SK-N-SH treated with all-trans-retinoic acid at 6 μM for 48 hours (cell line): ENCODE results near the gene DOC2B.

Experiments
- ATAC-seq: fragments of 200-7000 bp; cut with Tn5 transposase; 3 replicates; pipeline ENCODE4 v1.9.1; 2020; ENCODE audit warnings: mild to moderate bottlenecking, moderate library complexity
- BACH2 ChIP-seq: fragments of 250-450 bp; sonication (Bioruptor Pico); IDR thresholded peaks from 2 replicates; pipeline ENCODE4 v1.9.0; 2021; ENCODE audit warnings: mild to moderate bottlenecking, borderline replicate concordance
- CREB5 ChIP-seq: fragments of 250-450 bp; sonication (Bioruptor Pico); IDR thresholded peaks from 2 replicates; pipeline ENCODE4 v1.5.1; 2020; ENCODE audit warnings: low read depth, mild to moderate bottlenecking, moderate library complexity
- CSRNP3 ChIP-seq: fragments of 250-450 bp; sonication (Bioruptor Pico); IDR thresholded peaks from 2 replicates; pipeline ENCODE4 v1.5.1; 2021; ENCODE audit warnings: mild to moderate bottlenecking, moderate library complexity
- ESRRG ChIP-seq: fragments of 250-450 bp; sonication (Bioruptor Pico); IDR thresholded peaks from 2 replicates; pipeline ENCODE4 v1.6.1; 2021; ENCODE audit warnings: mild to moderate bottlenecking
- GLIS3 ChIP-seq: fragments of 250-450 bp; sonication (Bioruptor Pico); IDR thresholded peaks from 2 replicates; pipeline ENCODE4 v1.5.0; 2020; ENCODE audit warnings: mild to moderate bottlenecking, moderate library complexity
- OSR1 ChIP-seq: fragments of 250-450 bp; sonication (Bioruptor Pico); IDR thresholded peaks from 2 replicates; pipeline ENCODE4 v1.8.0; 2022; ENCODE audit warnings: moderate library complexity, mild to moderate bottlenecking, inconsistent platforms
- PATZ1 ChIP-seq: fragments of 250-450 bp; sonication (Bioruptor Pico); IDR thresholded peaks from 2 replicates; pipeline ENCODE4 v1.8.0; 2020; ENCODE audit warnings: mild to moderate bottlenecking, moderate library complexity, borderline replicate concordance
- POU6F1 ChIP-seq: fragments of 250-450 bp; sonication (Bioruptor Pico); IDR thresholded peaks from 2 replicates; pipeline ENCODE4 v1.8.0; 2021; ENCODE audit warnings: low read depth, mild to moderate bottlenecking, moderate library complexity, borderline replicate concordance
- PPARA ChIP-seq: fragments of 250-450 bp; sonication (Bioruptor Pico); IDR thresholded peaks from 2 replicates; pipeline ENCODE4 v1.5.0; 2020; ENCODE audit warnings: mild to moderate bottlenecking, borderline replicate concordance
- RARB ChIP-seq: fragments of 250-450 bp; sonication (Bioruptor Pico); IDR thresholded peaks from 2 replicates; pipeline ENCODE4 v1.8.0; 2021; ENCODE audit warnings: mild to moderate bottlenecking, moderate library complexity
- TCF4 ChIP-seq: fragments of 250-450 bp; sonication (Bioruptor Pico); IDR thresholded peaks from 2 replicates; pipeline ENCODE4 v1.8.0; 2021; ENCODE audit warnings: mild to moderate bottlenecking, moderate library complexity, borderline replicate concordance
- TOX ChIP-seq: fragments of 250-450 bp; sonication (Bioruptor Pico); IDR thresholded peaks from 2 replicates; pipeline ENCODE4 v1.8.0; 2021; ENCODE audit warnings: mild to moderate bottlenecking, moderate library complexity, borderline replicate concordance
- TSHZ2 ChIP-seq: fragments of 250-450 bp; sonication (Bioruptor Pico); IDR thresholded peaks from 2 replicates; pipeline ENCODE4 v1.5.0; 2020; ENCODE audit warnings: mild to moderate bottlenecking, moderate library complexity
- ZC3H10 ChIP-seq: fragments of 250-450 bp; sonication (Bioruptor Pico); IDR thresholded peaks from 2 replicates; pipeline ENCODE4 v1.5.1; 2021; ENCODE audit warnings: mild to moderate bottlenecking, moderate library complexity
- ZFP3 ChIP-seq: fragments of 250-450 bp; sonication (Bioruptor Pico); IDR thresholded peaks from 2 replicates; pipeline ENCODE4 v1.5.0; 2020; ENCODE audit warnings: mild to moderate bottlenecking, moderate library complexity
- ZFP30 ChIP-seq: fragments of 450-650 bp; formaldehyde crosslinking; IDR thresholded peaks from 2 replicates; pipeline ENCODE4 v1.5.0; 2022; ENCODE audit warnings: mild to moderate bottlenecking, moderate library complexity
- ZNF565 ChIP-seq: fragments of 450-650 bp; formaldehyde crosslinking; conservative IDR thresholded peaks from 2 replicates; pipeline ENCODE4 v1.5.0; 2020; ENCODE audit warnings: low read depth, mild to moderate bottlenecking, moderate library complexity
- ZNF70 ChIP-seq: fragments of 450-650 bp; formaldehyde crosslinking; IDR thresholded peaks from 2 replicates; pipeline ENCODE4 v1.5.0; 2020; ENCODE audit warnings: mild to moderate bottlenecking, moderate library complexity
- ZNF8 ChIP-seq: fragments of 450-650 bp; formaldehyde crosslinking; IDR thresholded peaks from 2 replicates; pipeline ENCODE4 v1.5.0; 2020; ENCODE audit warnings: mild to moderate bottlenecking, moderate library complexity

DOC2B gene

GRCh38 chr17:146983-147761 is 34.3 kb downstream of the DOC2B start (continued):
- TF ChIP-seq CREB5 (CRISPR knock-in tag) = no peak

GRCh38 chr17:146546-146945 is 34.9 kb downstream of the DOC2B start:
- no peak for TF ChIP-seq ZFP3
- no peak for TF ChIP-seq ZNF565
- no peak for TF ChIP-seq PPARA
- no peak for TF ChIP-seq RARB
- TF ChIP-seq TOX (CRISPR knock-in tag) = no peak
- TF ChIP-seq ZNF8 (CRISPR knock-in tag) = no peak
- TF ChIP-seq POU6F1 (CRISPR knock-in tag) = no peak
- no peak for TF ChIP-seq BACH2 (CRISPR knock-in tag)
- TF ChIP-seq ZC3H10 (CRISPR knock-in tag) = no peak
- TF ChIP-seq PATZ1 (CRISPR knock-in tag) = no peak
- TF ChIP-seq CREB5 (CRISPR knock-in tag) = no peak
- TF ChIP-seq CSRNP3 (CRISPR knock-in tag) = no peak
- no peak for TF ChIP-seq OSR1 (CRISPR knock-in tag)
- no peak for TF ChIP-seq TCF4 (CRISPR knock-in tag)
- TF ChIP-seq GLIS3 = no peak
- no peak for TF ChIP-seq ESRRG (CRISPR knock-in tag)
- no peak for TF ChIP-seq ZNF70
- no peak for TF ChIP-seq ZFP30 (CRISPR knock-in tag)
- TF ChIP-seq TSHZ2 (CRISPR knock-in tag) = no peak
- TF ChIP-seq, all 23 proteins: peak for 0
- no peak for ATAC-seq
